ENCODE data around the gene ZNF350.
"Not testable (repeated sequence)": the region's sequence is repeated elsewhere in the genome, so short reads cannot be mapped to it uniquely, and the experiment has no call there.

Gene ZNF350

DNA sequence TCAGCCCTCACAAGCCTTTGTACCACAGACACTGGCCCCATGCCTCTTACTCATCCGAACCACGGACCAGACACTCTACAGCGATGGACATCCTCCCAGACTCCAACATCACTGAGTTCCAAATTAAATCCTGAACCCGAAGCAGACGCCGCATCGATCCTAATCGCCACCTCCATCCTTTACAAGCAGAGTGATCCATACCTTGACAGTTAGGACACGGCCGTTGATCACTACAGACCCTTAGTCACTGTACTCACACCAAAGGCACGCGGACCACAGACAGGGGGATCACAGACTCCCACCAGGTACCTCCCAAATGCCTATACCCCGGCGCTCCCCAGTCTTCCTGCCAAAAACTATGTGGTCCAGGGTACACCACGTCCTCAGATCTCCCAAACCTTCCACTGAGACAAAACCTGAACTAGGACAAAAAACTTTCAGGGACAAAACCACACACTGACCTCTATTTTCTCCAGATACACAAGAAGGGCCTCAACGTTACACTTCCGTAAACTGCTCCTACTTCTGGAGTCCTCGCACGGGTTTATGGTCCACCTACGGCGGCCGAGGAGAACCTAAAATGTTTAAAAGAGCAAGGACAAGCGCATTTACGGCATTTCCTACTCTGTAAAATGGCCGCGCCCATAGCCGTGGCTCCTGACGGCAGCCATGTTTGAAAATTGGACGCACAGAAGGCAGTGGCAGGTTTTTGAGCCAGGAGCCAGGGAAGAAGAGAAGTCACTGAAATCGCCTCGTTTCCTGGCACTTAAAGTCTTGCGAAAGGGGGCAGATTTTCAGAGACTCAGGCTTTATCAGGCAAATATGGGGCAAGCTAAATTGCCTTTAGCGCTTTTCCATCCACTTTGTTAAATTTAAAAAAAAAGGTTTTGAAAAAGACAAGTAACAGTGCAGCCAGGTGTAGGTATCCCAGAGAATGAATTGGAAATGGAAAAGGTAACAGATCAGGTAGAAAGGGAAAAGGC lies at the start of gene ZNF350:
TSS of gene ZNF350 (minus strand) at position 532 of the 983 bp plus-strand sequence. CDS start 12,480 bp downstream, outside the sequence.
- peak; percentile 68 to 82 for DNase-seq (ENCODE audit: low read depth in 2 of 2)

- DNase-seq (ENCODE audit: low read depth in 2 of 2) = no peak
Measured at GRCh38 chr19:52034051-52034728, 47.5 kb upstream of the ZNF350 start.

DNA sequence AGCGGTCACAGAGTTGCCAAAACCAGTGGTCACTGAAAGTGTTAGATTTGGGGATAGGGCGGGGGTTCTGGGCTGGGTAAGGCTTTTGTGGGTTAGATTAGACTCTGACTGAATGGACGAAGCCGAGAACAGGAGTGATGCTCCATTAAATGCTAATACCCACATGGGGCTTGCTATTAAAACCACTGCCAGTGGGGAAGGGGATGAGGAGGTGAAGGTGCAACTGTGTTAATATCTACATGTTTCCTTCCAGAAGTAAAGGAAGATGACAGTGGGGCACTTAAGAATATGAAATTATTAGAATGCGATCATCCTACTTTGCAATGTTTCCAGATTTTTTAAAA lies 42.1 kb upstream of the ZNF350 start:
- no peak for DNase-seq (ENCODE audit: low read depth in 2 of 2)

DNA sequence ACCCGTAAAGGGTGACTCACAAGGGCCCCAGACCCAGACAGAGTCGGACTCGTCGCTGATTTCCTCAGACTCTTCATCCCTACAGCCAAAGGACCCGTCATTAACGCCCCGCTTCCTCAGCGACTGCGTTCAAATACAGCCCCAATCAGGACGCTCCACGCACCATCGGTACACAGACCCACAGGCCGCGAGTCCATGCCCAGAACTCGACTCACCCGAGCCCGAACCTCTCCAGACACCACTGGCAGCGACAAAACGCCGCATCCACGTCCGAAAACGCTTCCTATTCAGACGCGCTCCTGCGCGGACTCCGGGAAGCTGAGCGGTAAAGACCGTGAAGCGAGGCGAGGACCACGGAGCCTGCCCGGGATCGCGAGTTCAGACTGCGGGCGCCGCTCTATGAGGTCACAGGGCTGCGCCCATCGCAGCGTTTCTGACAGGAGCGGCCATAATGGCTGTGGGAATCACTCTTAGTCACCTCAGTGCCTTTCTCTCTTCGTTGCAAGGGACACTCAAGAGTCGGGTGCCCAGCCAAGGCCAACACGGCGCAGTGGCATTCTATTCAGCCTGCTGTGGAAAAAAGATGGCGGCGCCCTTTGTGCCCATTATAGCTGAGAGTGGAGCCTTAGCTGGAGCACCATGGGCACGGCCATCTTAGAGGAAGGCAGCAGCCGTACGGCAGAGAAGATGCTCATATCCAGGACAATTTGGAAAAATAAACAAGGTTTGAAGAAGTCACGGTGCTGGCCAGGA lies 41.6 kb upstream of the ZNF350 start, which contains the start of gene ZNF614:
TSS of gene ZNF614 (minus strand) at position 353 of the 753 bp plus-strand sequence. CDS start 2,634 bp downstream, outside the sequence.
- peak; percentile 56 to 75 for DNase-seq (ENCODE audit: low read depth in 2 of 2)

GRCh38 chr19:52026255-52026990 lies 39.8 kb upstream of the ZNF350 start:
- DNase-seq (ENCODE audit: low read depth in 2 of 2) = not testable (repeated sequence)

DNA sequence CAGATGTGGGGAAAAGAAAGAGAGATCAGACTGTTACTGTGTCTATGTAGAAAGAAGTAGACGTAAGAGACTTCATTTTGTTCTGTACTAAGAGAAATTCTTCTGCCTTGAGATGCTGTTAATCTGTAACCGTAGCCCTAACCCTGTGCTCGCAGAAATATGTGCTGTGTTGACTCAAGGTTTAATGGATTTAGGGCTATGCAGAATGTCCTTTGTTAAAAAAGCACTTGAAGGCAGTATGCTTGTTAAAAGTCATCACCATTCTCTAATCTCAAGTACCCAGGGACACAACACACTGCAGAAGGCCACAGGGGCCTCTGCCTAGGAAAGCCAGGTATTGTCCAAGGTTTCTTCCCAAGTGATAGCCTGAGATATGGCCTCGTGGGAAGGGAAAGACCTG lies 37.8 kb upstream of the ZNF350 start:
- not testable (repeated sequence) for DNase-seq (ENCODE audit: low read depth in 2 of 2)

- DNase-seq (ENCODE audit: low read depth in 2 of 2) = no peak
Measured at GRCh38 chr19:52022193-52022592, 35.6 kb upstream of the ZNF350 start.

DNA sequence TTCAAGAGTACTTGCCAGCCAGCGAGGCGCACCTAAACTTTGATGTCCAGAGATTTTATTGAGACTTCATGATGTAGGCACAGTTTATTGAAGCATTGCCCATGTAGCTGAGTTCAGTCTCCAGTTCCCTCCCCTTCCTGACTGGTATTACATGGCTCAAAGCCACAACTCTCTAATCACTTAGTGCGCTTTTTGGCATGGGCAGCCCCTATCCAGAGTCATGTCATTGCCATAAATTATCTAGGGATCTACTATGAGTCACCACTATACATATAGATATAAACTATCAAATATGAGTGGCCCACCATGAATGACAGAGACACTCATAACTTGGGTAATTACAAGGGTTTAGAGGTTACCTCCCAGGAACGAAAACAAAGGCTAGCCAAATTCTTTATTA lies 33.9 kb upstream of the ZNF350 start:
- DNase-seq (ENCODE audit: low read depth in 2 of 2) = no peak

DNA sequence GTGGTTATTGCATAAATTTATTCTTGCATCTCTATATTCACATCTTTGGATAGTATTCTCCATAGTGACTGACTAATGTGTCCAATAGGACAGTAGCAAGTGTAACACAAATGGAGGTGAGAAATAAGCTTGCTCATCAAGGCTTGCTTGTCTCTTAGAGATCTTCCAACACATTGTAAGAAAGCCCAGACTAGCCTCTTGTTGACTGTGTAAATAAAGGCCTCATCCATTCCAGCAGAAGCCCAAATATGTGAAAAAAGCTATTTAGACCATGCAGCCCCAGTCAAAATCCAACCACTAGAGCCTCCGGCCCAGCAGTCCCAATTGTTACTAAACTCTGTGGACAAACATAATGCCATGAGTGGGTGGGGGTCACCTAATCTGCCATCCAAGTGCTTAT lies 24.0 kb upstream of the ZNF350 start:
- no peak for DNase-seq (ENCODE audit: low read depth in 2 of 2)

DNA sequence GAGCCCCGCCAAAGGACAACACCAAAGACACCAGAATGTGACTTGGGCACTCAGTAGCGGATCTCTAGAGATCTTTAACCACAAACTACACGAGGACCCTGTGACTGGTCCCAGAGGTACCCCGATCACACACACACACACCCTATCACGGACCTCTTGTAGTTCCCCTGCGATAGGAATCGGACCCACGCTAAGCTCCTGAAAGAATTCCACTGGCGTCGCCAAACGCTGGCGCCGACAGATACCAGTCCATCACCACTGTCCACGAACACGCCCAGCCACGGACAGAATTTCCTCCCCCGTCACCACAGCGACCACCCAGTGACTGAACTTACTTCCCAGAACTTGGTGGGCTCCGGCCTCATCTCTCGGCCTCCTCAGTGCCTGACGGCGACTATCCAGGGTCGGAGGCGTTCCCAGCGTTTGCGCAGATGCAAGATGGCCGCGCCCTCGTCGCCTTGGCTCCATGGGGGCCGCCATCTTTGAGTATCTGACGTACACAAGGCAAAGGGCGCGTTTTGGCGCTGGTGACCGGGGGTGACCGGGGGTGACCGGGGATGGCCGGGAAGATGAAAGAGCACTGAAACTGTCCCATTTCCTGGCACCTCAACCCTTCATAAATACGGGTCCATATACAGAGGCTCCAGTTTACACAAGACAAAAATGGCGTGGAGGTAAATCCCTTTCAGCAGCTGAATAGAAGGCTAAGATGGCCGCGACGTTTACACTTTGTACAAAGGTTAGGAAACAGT lies 21.3 kb upstream of the ZNF350 start, which contains the start of gene ZNF615:
TSS of gene ZNF615 (minus strand) at position 406 of the 752 bp plus-strand sequence. CDS start 4,500 bp downstream, outside the sequence.
- DNase-seq (ENCODE audit: low read depth in 2 of 2) = peak; percentile 75 to 80

DNA sequence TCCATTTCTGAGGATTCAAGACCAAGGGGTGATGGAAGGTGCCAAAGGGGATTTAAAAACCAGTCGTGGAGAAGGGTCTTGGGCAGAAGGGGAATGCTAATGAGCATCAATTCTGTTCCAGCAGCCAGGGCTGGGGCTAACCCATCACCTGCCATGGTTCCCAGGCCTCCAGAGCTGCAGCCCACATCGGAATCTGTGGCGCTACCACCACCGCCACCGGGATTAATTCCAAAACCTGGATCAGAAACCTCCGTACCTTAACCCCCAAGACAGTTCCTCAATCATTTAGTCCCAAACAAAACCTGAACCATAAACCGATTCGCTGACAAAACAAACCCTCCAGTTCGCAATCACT lies 20.8 kb upstream of the ZNF350 start:
- DNase-seq (ENCODE audit: low read depth in 2 of 2) = no peak

DNA sequence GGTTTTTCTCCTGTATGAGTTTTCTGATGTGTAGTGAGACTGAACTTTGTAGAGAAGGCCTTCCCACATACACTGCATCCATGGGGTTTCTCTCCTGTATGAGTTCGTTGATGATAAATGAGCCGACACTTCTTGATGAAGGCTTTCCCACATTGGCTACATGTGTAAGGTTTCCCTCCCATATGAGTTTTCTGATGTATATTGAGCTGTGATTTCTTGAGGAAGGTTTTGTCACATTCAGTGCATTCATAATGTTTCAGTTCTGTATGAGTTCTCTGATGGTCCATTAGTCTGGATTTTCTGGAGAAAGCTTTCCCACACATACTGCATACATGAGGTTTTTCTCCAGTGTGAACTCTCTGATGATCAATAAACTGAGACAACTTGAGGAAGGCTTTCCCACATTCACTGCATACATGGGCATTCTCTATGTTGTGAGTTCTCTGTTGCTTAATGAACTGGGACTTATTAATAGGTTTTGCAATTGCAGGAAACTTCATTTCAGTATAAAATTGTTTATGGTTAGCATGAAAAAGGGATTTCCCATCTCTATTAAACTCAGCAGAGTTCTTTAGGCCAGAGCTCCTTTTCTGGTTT lies 7.5 kb upstream of the ZNF350 start:
- no peak for DNase-seq (ENCODE audit: low read depth in 2 of 2)

DNA sequence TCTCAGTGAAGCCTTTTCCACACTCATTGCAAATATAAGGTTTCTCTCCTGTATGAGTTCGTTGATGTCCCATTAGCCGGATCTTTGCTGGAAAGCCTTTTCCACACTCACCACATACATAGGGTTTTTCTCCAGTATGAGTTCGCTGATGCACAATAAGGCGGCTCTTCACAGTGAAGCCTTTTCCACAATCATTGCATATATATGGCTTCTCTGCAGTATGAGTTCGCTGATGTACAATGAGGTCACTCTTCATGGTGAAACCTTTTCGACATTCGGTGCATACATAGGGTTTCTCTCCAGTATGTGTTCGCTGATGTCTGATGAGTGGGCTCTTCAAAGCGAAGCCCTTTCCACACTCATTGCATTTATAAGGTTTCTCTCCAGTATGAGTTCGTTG lies 6.8 kb upstream of the ZNF350 start:
- no peak for DNase-seq (ENCODE audit: low read depth in 2 of 2)

DNA sequence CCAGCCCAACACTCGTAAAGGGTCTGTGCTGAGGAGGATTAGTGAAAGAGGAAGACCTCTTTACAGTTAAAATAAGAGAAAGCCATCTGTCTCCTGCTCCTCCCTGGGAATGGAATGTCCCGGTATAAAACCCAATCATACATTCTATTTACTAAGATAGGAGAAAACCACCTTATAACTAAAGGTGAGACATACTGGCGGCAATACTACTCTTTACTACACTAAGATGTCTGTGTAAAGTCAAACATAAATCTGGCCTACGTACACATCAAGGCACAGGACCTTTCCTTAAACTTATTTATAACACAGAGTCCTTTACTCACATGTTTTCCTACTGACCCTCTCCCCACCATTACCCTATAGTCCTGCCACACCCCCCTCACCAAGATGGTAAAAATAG lies 3.3 kb downstream of the ZNF350 start:
- DNase-seq (ENCODE audit: low read depth in 2 of 2) = no peak

DNA sequence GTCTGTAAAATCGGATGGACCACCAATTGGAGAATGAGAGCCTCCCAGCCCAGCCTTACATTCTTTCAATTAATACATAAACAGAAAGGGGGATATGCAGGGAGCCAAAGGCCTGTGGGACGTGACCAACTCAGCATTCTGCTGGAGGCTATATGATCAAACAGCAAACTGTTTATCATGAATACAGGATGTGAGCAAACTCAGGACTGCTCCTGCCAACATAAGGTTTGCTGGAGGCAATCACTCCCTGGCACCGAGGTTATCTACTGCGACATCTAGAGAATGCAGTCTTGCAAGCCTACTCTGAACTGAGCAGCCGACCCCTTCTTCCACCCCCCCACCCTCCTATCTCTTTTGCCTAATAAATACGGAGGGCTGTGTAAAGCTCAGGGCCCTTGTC lies 5.7 kb downstream of the ZNF350 start:
- not testable (repeated sequence) for DNase-seq (ENCODE audit: low read depth in 2 of 2)

- no peak for DNase-seq (ENCODE audit: low read depth in 2 of 2)
Measured at GRCh38 chr19:51980116-51980736, 6.4 kb downstream of the ZNF350 start.

GRCh38 chr19:51978882-51979281 lies 7.8 kb downstream of the ZNF350 start:
- DNase-seq (ENCODE audit: low read depth in 2 of 2) = no peak

DNA sequence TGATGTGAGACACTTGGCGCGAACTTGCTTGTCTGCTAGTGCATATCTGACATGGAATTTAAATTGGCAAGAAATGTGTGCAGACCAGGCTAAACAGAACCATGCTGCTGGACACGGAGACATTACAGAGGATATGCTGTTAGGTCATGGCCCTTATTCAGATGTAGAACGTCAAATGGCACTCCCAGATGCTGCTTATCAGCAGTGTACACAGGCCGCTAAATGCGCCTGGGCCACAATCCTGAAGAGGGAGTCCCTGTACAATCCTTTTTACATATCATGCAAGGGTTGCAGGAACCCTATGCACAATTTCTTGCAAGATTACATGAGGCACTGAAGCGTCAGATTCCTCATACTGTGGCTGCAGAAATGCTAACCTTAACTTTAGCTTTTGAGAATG lies 9.3 kb downstream of the ZNF350 start:
- no peak for DNase-seq (ENCODE audit: low read depth in 2 of 2)

DNA sequence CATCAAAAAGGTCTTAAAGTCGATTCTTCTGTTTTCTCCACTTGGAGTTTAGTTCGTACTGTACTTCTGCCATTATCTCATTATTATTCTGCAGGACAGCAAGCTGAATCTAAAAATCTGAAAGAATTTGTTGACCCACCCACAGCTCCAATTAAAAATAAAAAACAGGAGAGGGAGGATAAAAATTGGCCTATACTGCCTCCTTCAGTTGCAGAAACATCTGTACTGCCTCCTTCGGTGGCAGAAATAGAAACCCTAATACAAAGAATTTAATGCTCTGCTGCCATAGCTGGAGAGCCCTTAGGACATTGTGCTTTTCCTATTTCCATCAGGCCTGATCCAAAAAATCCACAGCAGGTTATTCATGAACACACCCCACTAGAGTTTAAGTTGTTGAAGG lies 9.8 kb downstream of the ZNF350 start:
- DNase-seq (ENCODE audit: low read depth in 2 of 2) = no peak

DNA sequence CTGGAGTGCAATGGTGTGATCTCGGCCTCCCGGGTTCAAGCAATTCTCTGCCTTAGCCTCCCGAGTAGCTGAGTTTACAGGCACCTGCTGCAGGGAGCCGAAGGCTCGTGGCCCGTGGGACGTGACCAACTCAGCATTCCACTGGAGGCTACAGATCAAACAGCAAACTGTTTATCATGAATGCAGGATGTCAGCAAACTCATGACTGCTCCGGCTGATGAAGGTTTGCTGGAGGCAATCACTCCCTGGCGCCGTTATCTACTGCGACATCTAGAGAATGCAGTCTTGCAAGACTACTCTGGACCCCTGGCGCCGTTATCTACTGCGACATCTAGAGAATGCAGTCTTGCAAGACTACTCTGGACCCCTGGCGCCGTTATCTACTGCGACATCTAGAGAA lies 10.9 kb downstream of the ZNF350 start:
- not testable (repeated sequence) for DNase-seq (ENCODE audit: low read depth in 2 of 2)

All from activated CD4-positive, alpha-beta T cell treated with anti-CD3 and anti-CD28 coated beads for 24 hours (primary cell).